Measurements from ENCODE around the gene GSDME. TPM values are rescaled to one million over a fixed set of nuclear protein-coding genes. Genes with fewer than 3 reads are reported as not detected.

Gene GSDME
- total and polyA plus RNA-seq, 10 of the 15 experiments (the other 5 are each of a cell fraction or from before 2014, with no cell fraction given), result 23.7 to 245 (median 128) TPM

GRCh38 chr7:24715171-24715570, 42.1 kb downstream of the GSDME start:
- CTCF ChIA-PET, result interaction anchor here (0.7 to 2.4 kb wide), 14 partner anchors 11 to 383 kb away, joined by 3 to 12 read pairs (median 4); no protein-coding TSS in a partner anchor
- Histone ChIP-seq H3K36me3 (ENCODE audit: control insufficient read depth in 2 of 2, insufficient read depth in 2 of 2, low read length in 1 of 2) (peaks cover 0 to 16% of the 10 kb centered on the region in 2 experiments; a peak in 2 of 4 replicates), H3K9ac (ENCODE audit: control insufficient read depth, insufficient read depth, low read length) (no peak overlapping the region; the same call in 1 of the 2 replicates), H3K4me1 (ENCODE audit: control insufficient read depth, insufficient read depth, low read length) (peaks cover 60% of the 10 kb centered on the region), H2AFZ (ENCODE audit: control insufficient read depth, low read depth, low read length) (no peak overlapping the region), H3K27ac (ENCODE audit: control insufficient read depth, insufficient read depth) (peak overlapping the region; percentile 77), H3K4me2 (ENCODE audit: control insufficient read depth, insufficient read depth) (peak overlapping the region; percentile 95), H3K9me3 (replicated peaks; ENCODE audit: control insufficient read depth, insufficient read depth, low read length) (no peaks in the 10 kb centered on the region), H3K79me2 (ENCODE audit: control insufficient read depth, insufficient read depth, low read length) (peaks cover 20% of the 10 kb centered on the region), H3K4me3 (peak overlapping the region; percentile 34; the same call in 1 of the 2 replicates), H3K27me3 (replicated peaks in 1 of 2; ENCODE audit: control insufficient read depth in 2 of 2, insufficient read depth in 2 of 2, low read length in 1 of 2) (no peaks in the 10 kb centered on the region), H4K20me1 (ENCODE audit: control insufficient read depth, insufficient read depth) (no peaks in the 10 kb centered on the region)
- 7% methylated on average over 2 of the region's 2 CpGs for WGBS (ENCODE audit: insufficient coverage, insufficient replicate concordance, low lambda C conversion rate, missing lambda C conversion rate)
- in situ Hi-C loops (cut with MboI) (no loop called here), intact Hi-C loops (cut with micrococcal nuclease; ENCODE audit: unreplicated experiment) (loop anchor here (5.0 kb wide), 1 partner anchor 377 kb away; no protein-coding TSS in a partner anchor)
- no peak for ATAC-seq
- SMC1A ChIA-PET (ENCODE audit: uncharacterized antibody, unreplicated experiment), result interaction anchor here (0.7 to 1.5 kb wide), 9 partner anchors 10 to 380 kb away, joined by 3 to 6 read pairs (median 4); no protein-coding TSS in a partner anchor
- POLR2A ChIA-PET, result interaction anchor here (0.5 to 1.3 kb wide), 2 partner anchors 43 to 82 kb away, joined by 3 read pairs; no protein-coding TSS in a partner anchor
- no peak for DNase-seq (ENCODE audit: low read depth, low spot score)
- BruUV-seq (replicated peaks), result no TSS peak
- FAIRE-seq, result no peak
- RAD21 ChIA-PET (ENCODE audit: unreplicated experiment), result interaction anchor here (0.9 to 1.4 kb wide), 5 partner anchors 26 to 139 kb away, joined by 3 to 5 read pairs (median 3); no protein-coding TSS in a partner anchor
- TF ChIP-seq HDAC2 (IDR thresholded peaks at IDR 0.05) (no peak), NBN (IDR thresholded peaks at IDR 0.05) (no peak), PKNOX1 (IDR thresholded peaks at IDR 0.05) (peak; percentile 83), CREB1 (IDR thresholded peaks at IDR 0.05; ENCODE audit: low read depth) (peak; percentile 57; the same call in 1 of the 2 replicates), RCOR1 (conservative IDR thresholded peaks at IDR 0.05; ENCODE audit: low read depth, low read length) (no peak), EGR1 (IDR thresholded peaks at IDR 0.05; ENCODE audit: borderline replicate concordance in 1 of 2, low read depth in 2 of 2, low read length in 2 of 2) (peak in 1 of 2 experiments; percentile 32; a peak in 1 of 3 replicates), POU2F2 (IDR thresholded peaks at IDR 0.05; ENCODE audit: borderline replicate concordance, low read depth, low read length) (0 out of 3 replicates have a peak, but pooled peaks have one; percentile 5), PBX3 (IDR thresholded peaks at IDR 0.05; ENCODE audit: insufficient replicate concordance, low read depth, low read length) (no peak), NFIC (IDR thresholded peaks at IDR 0.05; ENCODE audit: low read depth, low read length) (no peak), TBL1XR1 (IDR thresholded peaks at IDR 0.05; ENCODE audit: low read depth, low read length) (no peak), RB1 (IDR thresholded peaks at IDR 0.05; ENCODE audit: borderline replicate concordance) (no peak)
